HG02852 (cell line): ENCODE data around the gene NALCN.

Experiments used
- ATAC-seq: cut with Tn5 transposase; IDR thresholded peaks from one replicate; pipeline ENCODE4 v1.9.1; 2021; ENCODE audit warnings: mild to moderate bottlenecking, moderate library complexity; ENCODE audit not compliant: unreplicated experiment

The NALCN gene

DNA sequence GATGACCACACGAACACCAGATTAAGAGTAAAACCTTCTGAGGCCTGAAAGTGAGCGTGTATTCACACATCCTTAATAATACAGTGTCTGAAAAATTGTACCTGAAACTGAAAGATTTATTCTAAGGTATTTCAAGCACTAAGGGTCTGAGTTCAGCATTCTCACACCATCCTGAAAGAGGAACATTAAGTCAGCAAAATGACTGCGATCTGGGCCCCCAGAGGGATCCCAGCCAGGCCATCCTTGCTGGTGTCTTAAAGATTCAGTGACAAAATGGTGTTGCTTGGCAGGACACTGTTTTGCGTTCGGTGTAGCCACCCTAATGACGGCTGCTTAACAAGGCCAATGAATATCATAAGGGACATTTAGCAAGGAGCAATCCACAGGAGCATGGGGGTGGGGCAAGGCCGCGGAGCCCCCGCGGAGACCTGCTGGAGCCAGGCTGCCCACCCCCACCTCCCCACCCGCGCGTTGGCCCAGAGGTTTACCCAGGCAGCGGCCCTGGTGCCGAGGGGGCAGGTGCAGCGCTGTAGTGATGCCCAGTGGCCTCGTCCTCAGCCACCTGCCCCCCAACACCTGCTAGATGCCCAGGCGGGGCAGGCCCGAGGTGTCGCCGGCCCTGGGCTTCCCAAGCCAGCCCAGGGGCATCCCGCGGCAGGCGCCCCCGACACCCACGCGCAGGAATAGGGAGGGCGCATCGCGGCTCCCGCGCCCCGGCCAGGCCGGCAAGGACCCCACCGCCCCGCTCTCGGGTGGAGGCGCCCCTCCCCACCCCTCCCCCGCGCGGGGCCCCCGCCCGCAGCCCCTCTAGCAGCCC, 742 bp downstream of the NALCN start:
- ATAC-seq, result peak; percentile 69

- ATAC-seq, result no peak
Measured at GRCh38 chr13:101412076-101412475, 4.2 kb downstream of the NALCN start.

- no peak for ATAC-seq
Measured at GRCh38 chr13:101408992-101409656, 7.2 kb downstream of the NALCN start.

- ATAC-seq, result no peak
Measured at GRCh38 chr13:101408154-101408553, 8.2 kb downstream of the NALCN start.

DNA sequence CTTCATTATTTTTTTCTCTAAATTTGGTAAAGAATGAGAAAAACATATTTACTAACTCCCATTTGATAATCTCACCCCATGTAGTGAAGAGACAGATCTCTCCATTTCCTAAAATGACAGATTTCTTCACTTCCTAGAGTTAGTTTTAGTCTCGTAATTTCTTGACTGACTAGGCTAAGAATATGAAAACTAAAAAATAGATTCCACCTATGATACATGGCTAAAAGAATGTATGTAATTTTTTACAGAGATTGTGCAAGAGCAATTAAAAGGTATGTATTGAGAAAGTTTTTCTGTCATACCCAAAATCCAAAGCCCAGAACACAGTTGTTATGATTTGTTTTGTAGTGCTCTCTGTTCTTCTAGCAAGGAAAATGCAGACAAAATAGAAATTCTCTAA, 9.5 kb downstream of the NALCN start:
- ATAC-seq, result no peak

GRCh38 chr13:101401196-101401595, 15.1 kb downstream of the NALCN start:
- no peak for ATAC-seq

- ATAC-seq, result no peak
Measured at GRCh38 chr13:101399365-101399764, 16.9 kb downstream of the NALCN start.

DNA sequence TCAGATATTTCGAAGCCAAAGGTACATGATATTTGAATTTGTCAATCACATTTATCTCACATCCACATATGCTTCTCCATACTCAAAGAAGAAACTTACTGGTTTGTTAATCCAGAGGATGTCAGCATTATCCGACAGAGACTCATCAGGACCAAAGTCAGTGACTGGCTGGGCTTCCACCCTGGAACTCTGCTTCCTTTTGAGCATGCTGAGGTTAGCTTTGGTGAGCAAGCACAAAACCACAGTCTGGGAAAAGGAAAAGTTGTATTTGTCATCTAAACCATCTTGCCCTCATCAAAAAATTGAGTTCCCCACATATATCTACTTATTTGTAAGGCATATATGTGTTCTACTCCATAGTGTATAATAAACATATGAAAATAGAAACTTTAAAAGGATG, 17.4 kb downstream of the NALCN start:
- ATAC-seq, result no peak

DNA sequence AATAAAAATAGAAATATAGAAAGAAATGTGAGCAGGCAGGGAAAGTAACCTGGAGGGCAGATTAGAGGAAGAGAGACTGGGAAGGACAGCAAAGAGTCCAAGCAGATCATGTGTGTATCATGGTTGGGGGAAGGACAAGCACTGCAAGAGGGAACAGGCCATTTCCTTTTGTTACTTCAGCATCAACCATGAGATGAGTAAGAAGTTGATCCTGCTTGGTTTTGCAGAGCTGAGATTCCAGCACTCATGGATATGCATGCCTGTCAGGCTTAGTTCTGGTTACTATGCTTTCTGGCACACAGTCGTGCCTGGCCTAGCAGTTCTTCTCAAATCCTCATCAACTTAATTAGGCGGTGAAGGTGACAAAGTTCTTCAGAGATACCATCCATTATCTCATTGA, 18.1 kb downstream of the NALCN start:
- no peak for ATAC-seq

- ATAC-seq, result no peak
Measured at GRCh38 chr13:101397742-101398141, 18.6 kb downstream of the NALCN start.

- no peak for ATAC-seq
Measured at GRCh38 chr13:101394605-101395004, 21.7 kb downstream of the NALCN start.

- no peak for ATAC-seq
Measured at GRCh38 chr13:101393140-101393539, 23.2 kb downstream of the NALCN start.

DNA sequence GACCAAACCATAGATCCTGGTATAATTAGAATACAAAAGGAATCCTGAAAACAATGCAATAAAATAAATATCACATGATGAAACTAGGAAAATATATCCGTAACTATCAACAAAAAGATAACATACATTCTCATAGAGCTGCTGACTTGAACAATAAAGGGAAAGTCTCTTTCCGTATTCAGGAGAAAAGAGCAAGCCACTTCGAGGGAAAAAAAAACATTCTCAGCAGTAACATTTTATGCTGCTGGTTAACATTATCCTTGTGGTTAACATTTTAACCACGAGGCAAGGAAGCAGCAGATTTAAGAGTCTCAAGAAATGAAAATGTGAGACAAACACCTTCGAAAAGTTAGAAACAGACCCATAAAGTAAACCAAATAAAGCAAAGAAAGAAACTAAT, 25.8 kb downstream of the NALCN start:
- no peak for ATAC-seq

GRCh38 chr13:101384929-101385328, 31.4 kb downstream of the NALCN start:
- ATAC-seq, result no peak

GRCh38 chr13:101383595-101383994, 32.7 kb downstream of the NALCN start:
- ATAC-seq, result no peak

DNA sequence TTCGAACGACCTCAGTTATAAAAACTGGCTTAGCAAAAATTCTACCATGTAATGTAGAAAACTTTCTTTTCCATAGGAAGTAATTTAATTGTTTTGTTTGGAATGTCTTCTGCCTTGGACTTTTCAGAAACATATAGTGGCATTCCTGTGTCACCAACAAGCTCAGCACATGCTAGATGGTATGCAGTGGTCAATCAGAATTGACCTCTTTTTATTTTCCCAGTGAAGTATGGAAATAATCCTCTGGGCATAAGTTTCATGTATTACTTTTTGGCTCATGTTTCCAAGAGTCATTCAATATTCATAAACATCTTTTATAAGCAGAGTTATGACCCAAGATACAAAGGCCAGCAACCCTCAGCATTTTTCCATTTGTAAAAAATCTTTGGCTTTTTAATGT, 33.6 kb downstream of the NALCN start:
- no peak for ATAC-seq

DNA sequence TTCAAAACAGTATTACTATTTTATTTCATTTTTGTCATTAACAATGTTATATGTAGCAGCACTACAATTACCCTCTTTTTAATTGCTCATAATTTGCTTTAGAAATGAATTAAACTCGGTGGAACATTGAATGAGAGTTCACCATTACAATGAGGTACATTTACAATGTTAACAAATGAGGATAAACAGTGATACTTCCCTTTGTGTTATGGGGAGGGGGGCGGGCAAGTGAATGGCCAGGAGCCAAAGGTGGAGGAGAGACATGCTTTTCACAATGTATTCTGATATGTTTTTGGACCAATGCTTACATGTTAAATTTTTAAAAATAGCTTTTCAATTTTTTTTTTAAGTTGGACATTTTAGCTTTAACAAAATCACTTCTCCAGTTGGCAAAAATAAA, 34.2 kb downstream of the NALCN start:
- ATAC-seq, result no peak

- ATAC-seq, result no peak
Measured at GRCh38 chr13:101360525-101360924, 55.8 kb downstream of the NALCN start.

DNA sequence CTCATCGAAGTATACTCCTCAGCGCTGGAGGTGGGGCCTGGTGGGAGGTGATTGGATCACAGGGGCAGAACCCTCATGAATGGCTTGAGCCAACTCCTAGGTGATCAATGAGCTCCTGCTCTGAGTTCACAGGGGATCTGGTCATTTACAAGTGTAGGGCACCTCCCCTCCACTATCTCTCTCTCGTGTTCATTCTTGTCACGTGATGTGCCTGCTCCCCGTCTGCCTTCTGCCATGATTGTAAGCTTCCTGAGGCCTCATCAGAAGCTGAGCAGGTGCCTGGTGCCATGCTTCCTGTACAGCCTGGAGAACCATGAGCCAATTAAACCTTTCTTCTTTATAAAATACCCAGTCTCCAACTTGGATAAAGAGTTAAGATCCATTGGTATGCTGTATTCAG, 61.4 kb downstream of the NALCN start:
- no peak for ATAC-seq

- ATAC-seq, result no peak
Measured at GRCh38 chr13:101346942-101347728, 69.2 kb downstream of the NALCN start.

GRCh38 chr13:101346161-101346560, 70.1 kb downstream of the NALCN start:
- ATAC-seq, result no peak
